Activated CD4-positive, alpha-beta T cell treated with anti-CD3 and anti-CD28 coated beads, Interleukin-2, amount 50 U/mL, for 4 hours (primary cell): ENCODE measurements around the gene LRRTM3.

Source experiments
- DNase-seq, 2 experiments: peaks; one replicate each; pipeline ENCODE4 v3.0.0-alpha.2; 2020

Gene LRRTM3

DNA sequence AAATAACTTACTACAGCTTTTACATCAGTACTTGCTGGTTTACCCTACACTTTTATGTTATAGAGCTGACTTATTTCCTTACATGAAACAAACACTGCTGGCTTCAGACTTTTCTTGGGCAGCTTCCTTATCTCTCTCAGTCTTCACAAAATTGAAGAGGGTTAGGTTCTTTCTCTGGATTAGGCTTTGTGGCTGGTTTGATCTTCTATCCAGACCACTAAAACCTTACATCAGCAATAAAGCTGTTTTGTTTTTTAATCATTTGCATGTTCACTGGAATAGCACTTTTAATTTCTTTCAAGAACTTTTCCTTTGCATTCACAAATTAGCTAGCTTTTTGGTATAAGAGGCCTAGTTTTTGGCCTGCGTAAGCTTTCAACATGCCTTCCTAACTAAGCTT is 218.7 kb downstream of the LRRTM3 start:
- no peak for DNase-seq
